Erythroblast (primary cell): ENCODE measurements around the gene NEK5.

Experiments used
- GATA1 ChIP-seq: IDR thresholded peaks from 2 replicates; pipeline ENCODE4 v1.6.1; 2011; ENCODE audit warnings: low read depth, mild to moderate bottlenecking, control low read depth, low read length, moderate library complexity
- POLR2A ChIP-seq: IDR thresholded peaks from 2 replicates; pipeline ENCODE4 v1.6.1; 2011; ENCODE audit warnings: mild to moderate bottlenecking, low read length

GRCh38 chr13:52092087-52092486 lies 36.8 kb downstream of the NEK5 start:
- TF ChIP-seq POLR2A, result no peak
- TF ChIP-seq GATA1, result no peak
